ENCODE results near the gene ALG3.

ALG3 gene

DNA sequence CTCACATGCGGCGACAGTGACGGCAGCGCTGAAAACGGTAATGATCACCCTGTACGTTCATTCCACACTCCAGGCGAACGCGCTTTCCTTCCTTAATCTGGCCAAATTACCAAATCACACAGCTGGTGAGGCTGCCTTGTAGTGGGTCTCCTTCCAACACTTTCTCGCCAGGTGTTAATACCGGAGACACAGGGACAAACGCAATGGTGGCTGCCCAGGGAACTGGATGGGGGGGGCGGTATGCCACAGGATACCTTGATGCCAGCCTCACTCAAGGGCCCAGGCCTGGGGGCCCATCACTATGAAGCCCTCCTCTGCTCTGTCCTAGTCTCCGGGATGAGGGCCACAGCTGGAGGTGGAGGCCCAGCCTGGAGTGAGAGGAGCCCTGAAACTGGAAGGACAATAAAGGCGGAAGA lies 14.0 kb upstream of the ALG3 start:
- no peak for TF ChIP-seq SIN3A (IDR thresholded peaks at IDR 0.05; ENCODE audit: borderline replicate concordance, insufficient read depth, low read length)
- no peak for TF ChIP-seq FOXP2 (optimal IDR thresholded peaks at IDR 0.05; ENCODE audit: borderline replicate concordance, extremely low read depth, extremely low read length, insufficient read depth)
- TF ChIP-seq POLR2AphosphoS5 (IDR thresholded peaks at IDR 0.05; ENCODE audit: low read depth, low read length): no peak
- TF ChIP-seq TAF1 (IDR thresholded peaks at IDR 0.05; ENCODE audit: borderline replicate concordance, insufficient read depth, low read length): no peak
- TF ChIP-seq REST (IDR thresholded peaks at IDR 0.05; ENCODE audit: insufficient read depth in 1 of 2, low read depth in 2 of 2, low read length in 2 of 2): no peak

DNA sequence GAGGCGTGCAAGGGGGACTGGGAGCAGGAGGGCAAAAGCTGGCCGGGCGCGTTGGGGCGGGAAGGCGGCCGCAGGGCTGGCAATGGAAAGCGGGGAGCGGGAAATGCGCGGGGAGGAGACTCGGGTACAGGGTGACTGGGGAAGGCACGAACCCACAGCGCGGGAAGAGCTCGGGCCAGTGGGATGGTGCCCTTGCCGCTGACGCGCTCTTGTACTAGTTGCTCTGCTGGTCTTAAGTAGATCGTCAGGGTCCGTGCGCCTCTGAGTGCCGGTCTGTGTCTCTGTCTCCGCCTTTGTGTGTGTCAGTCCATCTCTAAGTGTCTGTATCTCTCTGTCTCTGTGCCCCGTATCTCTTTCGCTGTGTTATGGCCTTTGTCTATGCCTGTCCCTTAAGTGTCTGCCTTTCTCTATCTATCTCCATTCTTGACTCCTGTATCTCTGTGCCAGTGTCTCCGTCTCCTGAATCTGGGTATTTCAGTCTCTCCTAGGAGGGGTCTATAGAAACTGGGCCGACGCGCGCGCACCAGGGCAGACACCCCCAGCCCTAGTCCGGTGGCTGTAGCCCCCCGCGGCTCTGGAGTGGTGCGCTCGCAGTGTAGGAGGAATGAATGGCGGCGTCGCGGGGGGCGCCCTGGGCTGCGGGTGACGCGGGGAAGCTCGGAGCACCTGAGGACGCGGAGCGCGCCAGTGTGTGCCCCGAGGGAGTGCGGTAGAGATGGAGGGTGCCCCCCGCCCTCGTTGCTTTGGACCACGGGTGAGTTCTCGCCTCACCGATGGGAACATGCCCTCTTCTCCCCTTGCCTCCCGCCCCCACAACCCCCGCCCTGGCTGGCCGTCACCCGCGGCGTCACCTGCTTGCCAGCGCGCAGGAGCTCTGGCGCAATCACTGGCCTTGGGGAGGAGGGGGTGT lies 13.3 kb upstream of the ALG3 start:
- TF ChIP-seq SIN3A (IDR thresholded peaks at IDR 0.05; ENCODE audit: borderline replicate concordance, insufficient read depth, low read length) (no peak), REST (IDR thresholded peaks at IDR 0.05; ENCODE audit: insufficient read depth in 1 of 2, low read depth in 2 of 2, low read length in 2 of 2) (no peak), TAF1 (IDR thresholded peaks at IDR 0.05; ENCODE audit: borderline replicate concordance, insufficient read depth, low read length) (no peak), FOXP2 (optimal IDR thresholded peaks at IDR 0.05; ENCODE audit: borderline replicate concordance, extremely low read depth, extremely low read length, insufficient read depth) (no peak), POLR2AphosphoS5 (IDR thresholded peaks at IDR 0.05; ENCODE audit: low read depth, low read length) (no peak)

DNA sequence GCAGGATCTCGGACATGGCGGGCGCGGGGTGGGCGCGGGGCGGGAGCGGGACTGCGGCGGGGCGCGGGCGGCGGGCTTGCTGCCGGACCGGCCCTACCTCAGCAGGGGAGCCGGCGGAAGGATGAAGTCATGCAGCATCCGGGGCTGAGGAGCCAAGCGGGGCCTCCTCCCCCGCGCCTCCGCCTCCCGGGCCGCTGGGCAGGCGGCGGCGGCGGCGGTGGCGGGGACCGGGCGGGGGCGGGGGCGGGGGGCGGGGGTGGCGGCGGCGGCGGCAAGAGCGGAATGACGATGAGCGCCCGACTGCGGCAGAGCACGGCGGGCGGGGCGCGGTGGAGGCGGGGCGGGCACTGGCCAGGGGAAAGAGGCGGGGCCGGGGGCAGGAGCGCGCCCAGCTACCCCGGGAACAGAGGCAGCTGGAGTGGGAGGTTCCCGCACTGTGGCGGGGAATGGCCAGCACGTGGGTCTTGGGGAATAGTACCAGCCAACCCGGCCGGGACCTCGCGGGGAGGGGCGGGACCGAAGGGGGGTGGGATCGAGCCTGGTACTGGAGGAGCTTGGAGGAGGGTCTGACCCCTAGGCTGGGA lies 12.6 kb upstream of the ALG3 start, which contains the start of gene CAMK2N2:
Gene CAMK2N2, minus strand, starts transcription at position 284 of the 584 bp plus-strand sequence. Its CDS starts 268 bp downstream, at position 16.
- TF ChIP-seq POLR2AphosphoS5 (IDR thresholded peaks at IDR 0.05; ENCODE audit: low read depth, low read length) (no peak), REST (IDR thresholded peaks at IDR 0.05; ENCODE audit: insufficient read depth in 1 of 2, low read depth in 2 of 2, low read length in 2 of 2) (0 out of 4 replicates have a peak, but pooled peaks of 1 of the 2 experiments have one; percentile 21)

DNA sequence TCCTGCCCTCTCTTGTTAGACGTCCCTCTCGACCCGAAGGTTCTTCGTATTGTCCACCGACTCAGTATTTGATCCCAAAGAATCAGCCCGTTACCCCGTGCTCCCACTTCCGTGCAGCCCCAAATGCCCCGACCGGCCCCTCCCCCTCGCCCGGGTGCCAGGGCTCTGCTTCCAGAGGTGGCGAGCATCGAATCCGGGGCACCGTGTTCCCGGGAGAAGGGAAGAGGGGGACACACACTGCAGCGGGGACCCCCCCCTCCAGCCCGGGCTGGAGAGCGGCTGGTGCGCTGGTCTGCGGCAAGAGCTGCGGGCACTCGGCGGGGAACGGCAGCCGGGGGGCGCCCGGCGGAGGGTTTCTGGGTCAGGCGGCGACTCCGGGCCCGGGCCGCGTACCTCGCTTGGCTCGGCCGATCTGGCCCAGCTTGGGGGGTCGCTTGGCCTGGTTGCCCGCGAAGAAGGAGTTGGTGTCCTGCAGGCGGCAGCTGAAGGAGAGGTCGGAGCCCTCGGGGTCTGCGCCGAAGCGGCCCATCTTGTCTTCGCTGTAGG lies 12.0 kb upstream of the ALG3 start:
- TF ChIP-seq TAF1 (IDR thresholded peaks at IDR 0.05; ENCODE audit: borderline replicate concordance, insufficient read depth, low read length) (no peak), FOXP2 (optimal IDR thresholded peaks at IDR 0.05; ENCODE audit: borderline replicate concordance, extremely low read depth, extremely low read length, insufficient read depth) (no peak), SIN3A (IDR thresholded peaks at IDR 0.05; ENCODE audit: borderline replicate concordance, insufficient read depth, low read length) (no peak), POLR2AphosphoS5 (IDR thresholded peaks at IDR 0.05; ENCODE audit: low read depth, low read length) (no peak), REST (IDR thresholded peaks at IDR 0.05; ENCODE audit: insufficient read depth in 1 of 2, low read depth in 2 of 2, low read length in 2 of 2) (no peak)

Measured in PFSK-1 (cell line).